ENCODE measurements around the gene GPR68. TPM values are rescaled to one million over a fixed set of nuclear protein-coding genes. Genes with fewer than 3 reads are reported as not detected.
A peak's percentile ranks its signal among the peaks of the same experiment; 100 is the strongest.

Gene GPR68
- total RNA-seq, 1 donor from 2014 or later = 4.2 TPM

DNA sequence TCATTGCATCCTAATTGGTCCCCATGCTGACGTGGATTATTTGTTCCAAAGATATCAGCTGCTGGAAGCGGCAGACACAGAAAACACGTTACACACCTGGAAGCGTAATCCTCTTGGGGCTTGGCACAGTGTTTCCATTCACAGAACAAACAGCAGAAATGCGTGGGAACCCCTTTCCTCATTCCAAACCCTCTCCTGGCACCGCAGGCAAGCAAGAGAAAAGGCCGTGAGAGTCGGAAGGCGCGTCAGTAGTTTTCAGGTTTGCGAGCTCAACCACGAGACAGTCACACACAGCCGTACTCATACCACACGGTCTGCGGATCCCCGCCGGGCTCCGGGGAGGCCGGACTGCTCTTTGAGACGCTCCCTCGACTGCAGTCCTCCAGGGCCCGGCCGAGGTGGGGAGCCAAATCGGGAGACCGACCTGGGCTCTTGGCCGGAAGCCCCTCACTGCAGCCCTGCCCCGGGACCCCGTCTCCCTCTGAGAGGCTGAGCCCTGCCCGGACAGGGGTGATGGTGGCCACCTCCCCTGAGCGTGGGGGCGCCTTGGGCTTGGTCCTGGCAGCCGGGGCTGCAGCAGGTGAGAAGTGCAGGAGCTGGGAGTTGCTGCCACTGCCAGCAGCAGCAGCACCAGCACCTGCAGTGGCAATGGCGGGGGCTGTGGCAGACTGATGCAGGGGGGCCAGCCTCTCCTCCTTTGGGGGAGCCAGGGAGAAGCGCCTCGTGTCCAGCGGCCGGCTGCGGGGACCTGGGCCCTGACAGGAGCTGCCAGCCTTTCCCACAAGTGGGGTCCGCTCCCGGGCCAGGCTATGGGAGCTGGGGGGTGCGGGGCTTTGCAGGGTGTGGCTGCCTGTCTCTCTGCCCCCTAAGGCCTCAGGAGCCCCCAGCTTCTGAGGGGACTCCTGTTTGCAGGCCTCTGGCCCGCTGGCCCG lies 28.1 kb upstream of the GPR68 start:
- H3K27ac ChIP-seq = no peak overlapping the region
- TF ChIP-seq, protein P1, sequence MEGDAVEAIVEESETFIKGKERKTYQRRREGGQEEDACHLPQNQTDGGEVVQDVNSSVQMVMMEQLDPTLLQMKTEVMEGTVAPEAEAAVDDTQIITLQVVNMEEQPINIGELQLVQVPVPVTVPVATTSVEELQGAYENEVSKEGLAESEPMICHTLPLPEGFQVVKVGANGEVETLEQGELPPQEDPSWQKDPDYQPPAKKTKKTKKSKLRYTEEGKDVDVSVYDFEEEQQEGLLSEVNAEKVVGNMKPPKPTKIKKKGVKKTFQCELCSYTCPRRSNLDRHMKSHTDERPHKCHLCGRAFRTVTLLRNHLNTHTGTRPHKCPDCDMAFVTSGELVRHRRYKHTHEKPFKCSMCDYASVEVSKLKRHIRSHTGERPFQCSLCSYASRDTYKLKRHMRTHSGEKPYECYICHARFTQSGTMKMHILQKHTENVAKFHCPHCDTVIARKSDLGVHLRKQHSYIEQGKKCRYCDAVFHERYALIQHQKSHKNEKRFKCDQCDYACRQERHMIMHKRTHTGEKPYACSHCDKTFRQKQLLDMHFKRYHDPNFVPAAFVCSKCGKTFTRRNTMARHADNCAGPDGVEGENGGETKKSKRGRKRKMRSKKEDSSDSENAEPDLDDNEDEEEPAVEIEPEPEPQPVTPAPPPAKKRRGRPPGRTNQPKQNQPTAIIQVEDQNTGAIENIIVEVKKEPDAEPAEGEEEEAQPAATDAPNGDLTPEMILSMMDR (IDR thresholded peaks at IDR 0.05) = no peak
- TF ChIP-seq POLR2A (IDR thresholded peaks at IDR 0.05) = no peak
- no peak for TF ChIP-seq POLR2AphosphoS5 (IDR thresholded peaks at IDR 0.05; ENCODE audit: insufficient read depth in 1 of 2, low read depth in 1 of 2)
- H3K4me1 ChIP-seq = peaks cover 8% of the 10 kb centered on the region
- no peak overlapping the region for H3K4me3 ChIP-seq
- no peaks in the 10 kb centered on the region for H3K36me3 ChIP-seq
- H3K9me3 ChIP-seq = no peaks in the 10 kb centered on the region
- intact Hi-C loops (cut with DNase I) = no loop called here
- H3K27me3 ChIP-seq = no peaks in the 10 kb centered on the region
- no peak for DNase-seq (ENCODE audit: extremely low spot score in 2 of 2)

DNA sequence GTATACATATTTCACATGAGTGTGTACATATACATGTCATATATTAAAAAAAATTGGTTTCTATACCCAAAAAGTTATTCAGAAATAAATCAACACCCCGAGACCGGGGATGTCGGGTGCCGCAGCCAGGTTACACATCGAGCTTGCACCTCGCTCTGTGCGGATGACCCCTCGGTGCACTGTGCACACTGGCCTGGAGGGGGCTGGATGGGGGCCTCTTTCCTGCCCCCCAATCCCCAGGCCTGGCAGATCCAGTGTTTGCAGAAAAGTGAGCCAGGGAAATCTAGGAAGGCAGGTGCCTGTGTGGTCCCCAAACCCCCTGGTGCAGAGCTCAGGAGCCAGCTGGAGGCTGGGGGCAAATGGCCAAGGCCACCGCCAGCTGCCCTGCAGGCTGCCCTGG lies 27.1 kb upstream of the GPR68 start:
- intact Hi-C loops (cut with DNase I) = no loop called here
- H3K36me3 ChIP-seq = no peaks in the 10 kb centered on the region
- H3K27ac ChIP-seq = no peak overlapping the region
- peaks cover 8% of the 10 kb centered on the region for H3K4me1 ChIP-seq
- DNase-seq (ENCODE audit: extremely low spot score in 2 of 2) = no peak
- no peak overlapping the region for H3K4me3 ChIP-seq
- H3K27me3 ChIP-seq = no peaks in the 10 kb centered on the region
- H3K9me3 ChIP-seq = no peaks in the 10 kb centered on the region
- TF ChIP-seq POLR2AphosphoS5 (IDR thresholded peaks at IDR 0.05; ENCODE audit: insufficient read depth in 1 of 2, low read depth in 1 of 2) = peak in 1 of 2 donors; percentile 9
- TF ChIP-seq POLR2A (IDR thresholded peaks at IDR 0.05) = no peak
- TF ChIP-seq, protein P1 (IDR thresholded peaks at IDR 0.05) = no peak

DNA sequence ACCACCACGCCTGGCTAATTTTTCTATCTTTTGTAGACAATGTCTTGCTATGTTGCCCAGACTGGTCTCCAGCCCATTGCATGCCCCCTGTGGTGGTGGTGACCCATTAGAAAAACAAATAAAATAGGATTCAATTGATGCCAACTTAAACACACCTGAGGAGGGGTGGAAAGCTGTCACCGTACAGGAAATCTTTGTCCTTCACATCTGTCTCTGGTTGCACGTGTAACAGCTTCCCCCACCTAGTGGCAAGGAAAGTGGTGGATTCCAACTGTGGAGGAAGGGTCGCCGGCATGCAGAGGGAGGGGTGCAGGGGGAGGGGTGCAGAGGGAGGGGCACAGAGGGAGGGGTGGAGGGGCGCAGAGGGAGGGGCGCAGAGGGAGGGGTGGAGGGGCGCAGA lies 26.1 kb upstream of the GPR68 start:
- H3K27me3 ChIP-seq = no peaks in the 10 kb centered on the region
- no peak for TF ChIP-seq POLR2A (IDR thresholded peaks at IDR 0.05)
- TF ChIP-seq, protein P1 (IDR thresholded peaks at IDR 0.05) = no peak
- H3K4me1 ChIP-seq = peaks cover 10% of the 10 kb centered on the region
- no peak overlapping the region for H3K27ac ChIP-seq
- H3K4me3 ChIP-seq = no peak overlapping the region
- intact Hi-C loops (cut with DNase I) = no loop called here
- no peaks in the 10 kb centered on the region for H3K9me3 ChIP-seq
- DNase-seq (ENCODE audit: extremely low spot score in 2 of 2) = no peak
- no peaks in the 10 kb centered on the region for H3K36me3 ChIP-seq

DNA sequence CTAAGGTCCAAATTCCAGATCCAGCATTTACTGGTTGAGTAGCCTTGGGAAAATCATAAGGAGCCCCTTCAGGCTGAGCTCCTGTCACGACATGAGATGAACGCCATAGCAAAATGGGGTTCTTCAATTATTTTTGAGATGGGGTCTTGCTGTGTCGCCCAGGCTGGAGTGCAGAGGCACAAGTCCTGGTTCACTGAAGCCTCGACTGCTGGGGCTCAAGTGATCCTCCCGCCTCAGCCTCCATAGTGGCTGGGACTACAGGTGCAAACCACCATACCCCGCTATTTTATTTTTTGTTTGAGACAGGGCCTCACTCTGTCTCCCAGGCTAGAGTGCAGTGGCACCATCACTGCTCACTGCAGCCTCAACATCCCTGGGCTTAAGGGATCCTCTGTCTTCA lies 25.7 kb upstream of the GPR68 start:
- Histone ChIP-seq H3K27ac (no peak overlapping the region), H3K4me1 (peaks cover 14% of the 10 kb centered on the region), H3K27me3 (no peaks in the 10 kb centered on the region), H3K36me3 (no peaks in the 10 kb centered on the region), H3K4me3 (no peak overlapping the region), H3K9me3 (no peaks in the 10 kb centered on the region)
- DNase-seq (ENCODE audit: extremely low spot score in 2 of 2) = no peak
- intact Hi-C loops (cut with DNase I) = no loop called here
- TF ChIP-seq POLR2A (IDR thresholded peaks at IDR 0.05) (no peak), POLR2AphosphoS5 (IDR thresholded peaks at IDR 0.05; ENCODE audit: insufficient read depth in 1 of 2, low read depth in 1 of 2) (no peak)
- TF ChIP-seq, protein P1 (IDR thresholded peaks at IDR 0.05) = no peak

Measured in vagina (tissue), 2 donors.